ENCODE measurements around the gene CASZ1. TPM values are rescaled to one million over a fixed set of nuclear protein-coding genes. Genes with fewer than 3 reads are reported as not detected.

The CASZ1 gene
- total RNA-seq, 4 donors from 2014 or later: 106 to 229 (median 160) TPM

DNA sequence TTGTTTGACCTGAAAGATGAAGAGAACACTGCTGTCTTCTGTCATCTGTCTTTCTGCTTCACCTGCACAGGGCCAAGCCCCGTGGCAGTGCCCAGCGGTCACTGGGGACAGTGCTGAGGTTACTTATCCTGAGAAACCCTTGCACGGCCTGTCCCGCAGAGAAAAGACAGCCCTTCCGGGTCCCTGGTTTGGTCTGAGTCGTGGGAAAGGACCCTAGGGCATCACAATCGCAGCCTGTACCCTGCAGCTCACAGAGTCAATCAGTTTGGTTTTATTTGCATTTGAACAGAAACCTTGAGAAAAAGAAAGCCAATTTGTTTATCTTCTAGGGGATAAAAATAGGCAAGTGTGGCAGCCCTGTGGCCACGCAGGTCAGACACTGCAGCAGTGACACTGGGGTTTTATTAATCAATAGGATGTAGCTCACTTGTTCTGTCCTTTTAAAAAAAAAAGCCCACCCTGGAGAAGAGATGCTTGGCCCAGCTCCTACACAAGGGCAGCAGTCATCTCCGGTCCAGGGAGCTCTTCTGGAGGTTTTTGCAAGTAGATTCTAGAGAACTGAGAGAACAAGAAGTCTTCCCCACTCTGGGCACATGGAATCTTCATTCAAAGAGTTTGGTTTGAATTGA lies 201.7 kb downstream of the CASZ1 start:
- Histone ChIP-seq H3K27me3 (no peaks in the 10 kb centered on the region), H3K36me3 (no peaks in the 10 kb centered on the region), H3K9me3 (no peaks in the 10 kb centered on the region), H3K27ac (no peak overlapping the region), H3K4me3 (no peak overlapping the region), H3K4me1 (peaks cover 6% of the 10 kb centered on the region)
- TF ChIP-seq POLR2A (IDR thresholded peaks at IDR 0.05) (no peak), EP300 (IDR thresholded peaks at IDR 0.05) (no peak), POLR2AphosphoS5 (IDR thresholded peaks at IDR 0.05) (no peak)
- TF ChIP-seq, protein P1, sequence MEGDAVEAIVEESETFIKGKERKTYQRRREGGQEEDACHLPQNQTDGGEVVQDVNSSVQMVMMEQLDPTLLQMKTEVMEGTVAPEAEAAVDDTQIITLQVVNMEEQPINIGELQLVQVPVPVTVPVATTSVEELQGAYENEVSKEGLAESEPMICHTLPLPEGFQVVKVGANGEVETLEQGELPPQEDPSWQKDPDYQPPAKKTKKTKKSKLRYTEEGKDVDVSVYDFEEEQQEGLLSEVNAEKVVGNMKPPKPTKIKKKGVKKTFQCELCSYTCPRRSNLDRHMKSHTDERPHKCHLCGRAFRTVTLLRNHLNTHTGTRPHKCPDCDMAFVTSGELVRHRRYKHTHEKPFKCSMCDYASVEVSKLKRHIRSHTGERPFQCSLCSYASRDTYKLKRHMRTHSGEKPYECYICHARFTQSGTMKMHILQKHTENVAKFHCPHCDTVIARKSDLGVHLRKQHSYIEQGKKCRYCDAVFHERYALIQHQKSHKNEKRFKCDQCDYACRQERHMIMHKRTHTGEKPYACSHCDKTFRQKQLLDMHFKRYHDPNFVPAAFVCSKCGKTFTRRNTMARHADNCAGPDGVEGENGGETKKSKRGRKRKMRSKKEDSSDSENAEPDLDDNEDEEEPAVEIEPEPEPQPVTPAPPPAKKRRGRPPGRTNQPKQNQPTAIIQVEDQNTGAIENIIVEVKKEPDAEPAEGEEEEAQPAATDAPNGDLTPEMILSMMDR (IDR thresholded peaks at IDR 0.05): no peak
- 91% methylated on average over 9 of the region's 9 CpGs for WGBS
- DNase-seq (ENCODE audit: low spot score in 2 of 2): no peak

DNA sequence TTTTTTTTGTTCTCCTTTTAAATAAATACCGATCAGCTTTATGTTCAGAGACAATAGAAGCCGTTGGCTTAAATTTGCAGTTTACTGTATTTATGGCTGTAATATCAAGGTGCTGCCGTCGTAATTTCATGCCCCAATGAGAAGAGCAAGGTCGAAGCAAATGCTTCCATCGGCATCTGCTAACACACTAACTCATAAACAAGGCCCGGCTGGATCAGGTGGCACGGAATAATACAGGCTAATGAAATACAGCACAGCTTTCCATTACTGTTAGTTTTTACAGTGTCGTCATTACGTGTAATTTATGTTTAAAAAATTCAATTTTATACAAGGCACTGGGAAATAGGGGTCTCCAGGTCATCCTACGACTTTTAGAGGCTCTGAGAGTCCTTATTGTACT lies 202.7 kb downstream of the CASZ1 start:
- H3K4me1 ChIP-seq: no peaks in the 10 kb centered on the region
- H3K4me3 ChIP-seq: no peak overlapping the region
- WGBS: 92% methylated on average over 11 of the region's 11 CpGs
- H3K36me3 ChIP-seq: no peaks in the 10 kb centered on the region
- no peak for DNase-seq (ENCODE audit: low spot score in 2 of 2)
- H3K9me3 ChIP-seq: no peaks in the 10 kb centered on the region
- no peak overlapping the region for H3K27ac ChIP-seq
- TF ChIP-seq, protein P1 (IDR thresholded peaks at IDR 0.05): no peak
- TF ChIP-seq POLR2AphosphoS5 (IDR thresholded peaks at IDR 0.05) (no peak), EP300 (IDR thresholded peaks at IDR 0.05) (no peak), POLR2A (IDR thresholded peaks at IDR 0.05) (no peak)
- H3K27me3 ChIP-seq: no peaks in the 10 kb centered on the region

DNA sequence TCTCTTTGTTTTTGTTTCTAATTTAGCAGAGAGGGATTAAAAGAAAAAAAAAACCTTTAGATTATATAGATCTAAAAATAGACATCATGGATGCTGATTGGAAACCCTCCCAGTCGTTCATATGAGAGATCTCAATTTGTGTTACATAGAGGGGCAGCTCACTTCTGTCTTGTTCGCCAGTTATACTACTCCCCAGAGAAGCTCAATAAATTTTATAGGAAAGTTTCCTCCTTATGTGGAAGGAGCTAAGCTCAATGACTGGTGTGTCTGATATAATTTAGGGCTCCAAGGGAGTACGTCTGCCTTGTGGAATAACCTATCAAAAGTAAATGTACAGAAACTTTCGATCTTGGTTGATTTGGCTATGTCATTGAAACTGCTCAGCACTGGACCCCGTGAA lies 204.1 kb downstream of the CASZ1 start:
- no peaks in the 10 kb centered on the region for H3K4me1 ChIP-seq
- no peak overlapping the region for H3K4me3 ChIP-seq
- no peak for TF ChIP-seq POLR2A (IDR thresholded peaks at IDR 0.05)
- TF ChIP-seq EP300 (IDR thresholded peaks at IDR 0.05): no peak
- TF ChIP-seq, protein P1 (IDR thresholded peaks at IDR 0.05): no peak
- no peak for TF ChIP-seq POLR2AphosphoS5 (IDR thresholded peaks at IDR 0.05)
- H3K36me3 ChIP-seq: no peaks in the 10 kb centered on the region
- no peaks in the 10 kb centered on the region for H3K27me3 ChIP-seq
- no peak overlapping the region for H3K27ac ChIP-seq
- H3K9me3 ChIP-seq: no peaks in the 10 kb centered on the region
- 74% methylated on average over 5 of the region's 5 CpGs for WGBS
- DNase-seq (ENCODE audit: low spot score in 2 of 2): no peak

DNA sequence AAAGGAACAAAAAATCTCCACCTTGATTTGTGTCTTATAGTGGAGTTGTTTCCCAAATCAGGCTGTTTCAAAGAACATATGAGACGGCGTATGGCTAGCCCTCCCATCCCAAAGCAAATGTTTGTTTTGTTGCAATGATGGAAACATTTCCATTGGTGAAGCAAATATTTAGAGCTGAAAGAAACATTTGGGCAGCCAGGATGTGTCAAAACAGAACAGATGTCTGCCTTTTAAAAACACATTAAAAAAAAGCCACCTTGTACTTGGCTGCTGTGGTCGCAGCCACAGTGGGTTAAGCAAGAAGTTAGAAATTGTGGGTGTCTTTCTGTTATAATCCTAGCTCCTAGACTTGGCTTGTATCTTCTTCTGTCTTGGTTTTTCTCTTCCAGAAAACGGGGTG lies 205.4 kb downstream of the CASZ1 start:
- H3K4me1 ChIP-seq: no peaks in the 10 kb centered on the region
- no peak for TF ChIP-seq EP300 (IDR thresholded peaks at IDR 0.05)
- no peak for TF ChIP-seq POLR2AphosphoS5 (IDR thresholded peaks at IDR 0.05)
- TF ChIP-seq POLR2A (IDR thresholded peaks at IDR 0.05): no peak
- TF ChIP-seq, protein P1 (IDR thresholded peaks at IDR 0.05): no peak
- no peak for DNase-seq (ENCODE audit: low spot score in 2 of 2)
- H3K9me3 ChIP-seq: no peaks in the 10 kb centered on the region
- H3K36me3 ChIP-seq: no peaks in the 10 kb centered on the region
- 60% methylated on average over 4 of the region's 4 CpGs for WGBS
- H3K4me3 ChIP-seq: no peak overlapping the region
- H3K27me3 ChIP-seq: no peaks in the 10 kb centered on the region
- no peak overlapping the region for H3K27ac ChIP-seq

DNA sequence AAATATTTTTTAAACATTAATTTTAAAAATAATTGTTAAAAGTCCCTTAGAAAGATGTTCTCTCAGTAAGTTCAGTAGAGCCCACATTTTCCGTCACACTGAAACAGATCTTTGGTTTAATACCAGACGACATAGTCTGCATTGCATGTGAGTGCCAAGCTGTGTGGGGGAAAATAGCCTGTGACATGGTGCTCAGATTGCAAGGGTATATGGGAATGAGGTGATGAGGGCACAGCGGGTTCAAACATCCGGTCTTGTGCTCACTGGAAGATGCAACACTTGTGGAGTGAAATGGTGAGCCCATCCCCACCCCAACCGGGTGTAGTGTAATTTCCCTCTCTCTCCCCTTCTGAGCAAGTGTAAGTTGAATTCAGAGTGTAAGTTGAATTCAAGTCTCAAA lies 207.4 kb downstream of the CASZ1 start:
- H3K27me3 ChIP-seq: no peaks in the 10 kb centered on the region
- no peaks in the 10 kb centered on the region for H3K36me3 ChIP-seq
- no peak for TF ChIP-seq EP300 (IDR thresholded peaks at IDR 0.05)
- TF ChIP-seq POLR2A (IDR thresholded peaks at IDR 0.05): no peak
- TF ChIP-seq, protein P1 (IDR thresholded peaks at IDR 0.05): no peak
- TF ChIP-seq POLR2AphosphoS5 (IDR thresholded peaks at IDR 0.05): no peak
- WGBS: 94% methylated on average over 5 of the region's 5 CpGs
- H3K27ac ChIP-seq: no peak overlapping the region
- no peaks in the 10 kb centered on the region for H3K4me1 ChIP-seq
- no peaks in the 10 kb centered on the region for H3K9me3 ChIP-seq
- H3K4me3 ChIP-seq: no peak overlapping the region
- DNase-seq (ENCODE audit: low spot score in 2 of 2): no peak
